GM23248 (cell line): ENCODE measurements around the gene GLRX5.

Source experiments
- EZH2 ChIP-seq: fragments of 200-600 bp; sonication (generic); IDR thresholded peaks from 2 replicates; pipeline ENCODE4 v1.6.1; 2018; ENCODE audit warnings: antibody characterized with exemption, mild to moderate bottlenecking; ENCODE audit not compliant: insufficient read depth, poor library complexity, severe bottlenecking
- EZH2phosphoT487 ChIP-seq: fragments of 200-600 bp; sonication (generic); IDR thresholded peaks from 2 replicates; pipeline ENCODE4 v1.6.1; 2018; ENCODE audit warnings: antibody characterized with exemption, moderate library complexity, mild to moderate bottlenecking, low read depth; ENCODE audit not compliant: insufficient read depth

DNA sequence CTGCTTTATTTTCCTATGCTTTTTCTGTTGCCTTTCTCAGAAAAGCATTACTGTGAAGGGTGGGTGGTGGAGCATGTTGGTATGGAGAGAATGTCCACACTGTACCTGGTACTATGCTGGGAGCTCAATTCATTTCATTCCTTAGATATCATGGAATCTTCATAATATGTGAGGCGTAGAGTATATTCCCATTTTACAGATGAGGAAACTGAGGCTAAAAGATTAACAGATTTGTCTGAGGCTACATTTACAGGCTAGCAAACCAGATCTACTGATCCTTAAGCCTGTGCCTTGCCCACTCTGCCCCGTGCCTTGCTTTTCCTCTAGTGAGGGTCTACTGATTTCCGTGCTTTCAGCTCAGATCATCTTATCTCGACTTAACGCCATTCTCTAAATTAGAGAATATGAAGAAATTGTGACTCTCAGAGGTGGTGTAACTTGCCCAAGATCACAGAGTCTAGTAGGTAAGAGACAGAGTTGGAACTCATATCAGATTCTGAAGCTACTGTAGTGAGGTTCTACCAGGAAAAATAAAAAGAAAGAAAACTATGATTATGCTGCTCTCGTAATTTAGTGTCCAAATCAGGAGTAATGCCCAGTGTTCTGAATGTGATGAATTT is 5.5 kb downstream of the GLRX5 start:
- TF ChIP-seq EZH2 (no peak), EZH2phosphoT487 (no peak)
